Stomach (tissue), 4 donors: ENCODE results near the gene NSUN2.

Source experiments
- CTCF ChIP-seq, 7 experiments: fragments of 450-650 bp in 4 of 7; fragments of 200-600 bp in 3 of 7; sonication (generic) in 3 of 7; IDR thresholded peaks; one replicate each; pipeline ENCODE4 v1.5.1; 2016 to 2019; ENCODE audit warnings: antibody characterized with exemption in 7 of 7, control low read depth in 2 of 7, mild to moderate bottlenecking in 1 of 7
- POLR2A ChIP-seq, 4 donors: fragments of 450-650 bp; IDR thresholded peaks; one replicate each; pipeline ENCODE4 v1.6.1; 2016; ENCODE audit warnings: antibody characterized with exemption in 4 of 4, control low read depth in 2 of 4, mild to moderate bottlenecking in 1 of 4, moderate library complexity in 1 of 4
- POLR2AphosphoS5 ChIP-seq, 3 donors: sonication (generic); formaldehyde crosslinking; IDR thresholded peaks; one replicate each; pipeline ENCODE4 v1.6.1; 2016; ENCODE audit warnings: antibody characterized with exemption in 3 of 3

- TF ChIP-seq CTCF (IDR thresholded peaks at IDR 0.05) (no peak), POLR2A (IDR thresholded peaks at IDR 0.05) (no peak), POLR2AphosphoS5 (IDR thresholded peaks at IDR 0.05) (no peak)
Measured at GRCh38 chr5:6579535-6579934, 53.3 kb downstream of the NSUN2 start.
